Gastroesophageal sphincter (tissue), 3 donors: Measurements from ENCODE around the gene ZBTB20.

Source experiments
- POLR2AphosphoS5 ChIP-seq: sonication (generic); formaldehyde crosslinking; IDR thresholded peaks from one replicate; pipeline ENCODE4 v1.6.1; 2017; ENCODE audit warnings: antibody characterized with exemption
- TF ChIP-seq, protein P1 (sequence below), 4 experiments: fragments of 200-600 bp in 2 of 4; fragments of 450-650 bp in 2 of 4; sonication (generic) in 1 of 4; IDR thresholded peaks; one replicate each; pipeline ENCODE4 v1.5.1; 2017 to 2019; ENCODE audit warnings: antibody characterized with exemption in 4 of 4, mild to moderate bottlenecking in 2 of 4, moderate library complexity in 2 of 4

DNA sequence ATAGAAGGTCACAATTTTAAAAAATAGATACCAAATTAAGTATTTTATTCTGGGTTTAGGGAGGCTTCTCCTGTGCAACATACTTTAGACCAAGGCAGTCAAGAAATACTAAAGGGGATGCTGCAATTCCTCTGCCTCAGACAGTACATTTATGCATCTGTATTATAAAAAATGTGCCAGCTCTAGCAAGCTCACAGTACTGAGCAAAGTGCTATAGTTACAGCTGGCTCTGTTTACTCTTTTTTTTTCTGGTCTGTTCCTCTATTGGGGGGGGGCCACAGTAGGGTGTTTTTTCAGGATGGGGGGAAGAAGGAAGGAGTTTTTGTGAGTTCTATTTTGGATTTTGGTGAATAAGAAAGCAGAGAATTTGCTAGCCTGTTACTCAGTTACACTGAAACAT lies 668.3 kb downstream of the ZBTB20 start:
- TF ChIP-seq, protein P1, sequence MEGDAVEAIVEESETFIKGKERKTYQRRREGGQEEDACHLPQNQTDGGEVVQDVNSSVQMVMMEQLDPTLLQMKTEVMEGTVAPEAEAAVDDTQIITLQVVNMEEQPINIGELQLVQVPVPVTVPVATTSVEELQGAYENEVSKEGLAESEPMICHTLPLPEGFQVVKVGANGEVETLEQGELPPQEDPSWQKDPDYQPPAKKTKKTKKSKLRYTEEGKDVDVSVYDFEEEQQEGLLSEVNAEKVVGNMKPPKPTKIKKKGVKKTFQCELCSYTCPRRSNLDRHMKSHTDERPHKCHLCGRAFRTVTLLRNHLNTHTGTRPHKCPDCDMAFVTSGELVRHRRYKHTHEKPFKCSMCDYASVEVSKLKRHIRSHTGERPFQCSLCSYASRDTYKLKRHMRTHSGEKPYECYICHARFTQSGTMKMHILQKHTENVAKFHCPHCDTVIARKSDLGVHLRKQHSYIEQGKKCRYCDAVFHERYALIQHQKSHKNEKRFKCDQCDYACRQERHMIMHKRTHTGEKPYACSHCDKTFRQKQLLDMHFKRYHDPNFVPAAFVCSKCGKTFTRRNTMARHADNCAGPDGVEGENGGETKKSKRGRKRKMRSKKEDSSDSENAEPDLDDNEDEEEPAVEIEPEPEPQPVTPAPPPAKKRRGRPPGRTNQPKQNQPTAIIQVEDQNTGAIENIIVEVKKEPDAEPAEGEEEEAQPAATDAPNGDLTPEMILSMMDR (IDR thresholded peaks at IDR 0.05) = no peak
- TF ChIP-seq POLR2AphosphoS5 = no peak
